Left lung (tissue), 10 donors: Measurements from ENCODE around the gene OAF. TPM values are rescaled to one million over a fixed set of nuclear protein-coding genes. Genes with fewer than 3 reads are reported as not detected.

Experiments
- ATAC-seq: fragments of 200-7000 bp; cut with Tn5 transposase; one replicate; pipeline ENCODE4 v1.9.1; 2020; ENCODE audit warnings: moderate library complexity
- DNase-seq, 4 donors: peaks; one replicate each; pipeline ENCODE4 v3.0.0-alpha.2; 2013 to 2020
- H3K27ac ChIP-seq, 2 donors: fragments of 200-600 bp; sonication (generic) in 1 of 2; one replicate each; pipeline versions ENCODE4 v1.5.0 to v1.8.0; 2020 to 2021
- H3K27me3 ChIP-seq, 2 donors: fragments of 200-600 bp; sonication (generic) in 1 of 2; one replicate each; pipeline versions ENCODE4 v1.5.0 to v1.8.0; 2020 to 2021
- H3K36me3 ChIP-seq, 2 donors: fragments of 200-600 bp; sonication (generic) in 1 of 2; one replicate each; pipeline versions ENCODE4 v1.5.0 to v1.8.0; 2020 to 2021
- H3K4me1 ChIP-seq, 2 donors: fragments of 200-600 bp; one replicate each; pipeline ENCODE4 v1.8.0; 2021
- H3K4me3 ChIP-seq, 2 donors: fragments of 200-600 bp; sonication (generic) in 1 of 2; one replicate each; pipeline versions ENCODE4 v1.5.0 to v1.8.0; 2020 to 2021; ENCODE audit warnings: mild to moderate bottlenecking in 1 of 2
- H3K9me3 ChIP-seq, 2 donors: fragments of 200-600 bp; sonication (generic) in 1 of 2; one replicate each; pipeline versions ENCODE4 v1.5.0 to v1.8.0; 2020 to 2021
- intact Hi-C, 2 donors: fragments of 100-400 bp; cut with DNase I; formaldehyde crosslinking; loops; one replicate each; pipeline versions ENCODE4 v1.11.2 to v1.14.2; 2022
- polyA plus RNA-seq, 6 donors: library from polyadenylated mRNA; unstranded; fragments of 120-200 nt; gene quantifications; one replicate each; pipeline ENCODE4 v1.2.1, GENCODE V29; 2013; ENCODE audit not compliant: insufficient read length in 6 of 6
- total RNA-seq, 2 donors: library from RNA; stranded (reverse); fragmentation: NEBNext Ultra II Directional; extraction: Animal tissue kit (Norgen Biotek cat#: 25700); gene quantifications; one replicate each; pipeline ENCODE4 v1.2.1, GENCODE V29; 2021
- TF ChIP-seq, protein P1 (sequence below), 2 donors: fragments of 200-600 bp; sonication (generic) in 1 of 2; IDR thresholded peaks; one replicate each; pipeline versions ENCODE4 v1.5.0 to v1.8.0; 2021; ENCODE audit warnings: antibody characterized with exemption in 2 of 2
- donor health status: DM: no; HTN: yes; CAD: no.
- donor health status: DM: no; HTN: no; CAD: no.

OAF gene
- total and polyA plus RNA-seq, 8 donors: 19.5 to 38.0 (median 28.0) TPM

DNA sequence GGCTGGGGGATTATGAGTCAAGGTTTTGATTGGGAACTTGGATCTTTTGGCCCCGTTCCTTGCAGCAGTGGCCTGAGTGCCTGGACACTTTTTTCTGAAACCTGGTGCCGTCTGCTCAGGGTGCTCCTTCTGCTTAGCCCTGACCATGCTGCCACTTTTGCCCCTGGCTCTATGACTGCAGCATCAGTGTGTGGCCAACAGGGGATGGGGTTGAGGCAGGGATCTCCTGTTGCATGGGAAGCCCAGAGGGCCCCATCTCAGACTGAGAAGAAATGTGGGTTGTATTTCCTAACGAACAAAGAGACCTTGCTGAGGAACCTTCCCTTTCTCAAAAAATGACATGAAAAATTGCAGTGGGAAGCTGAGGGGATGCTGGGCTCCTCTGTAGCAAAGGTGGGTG lies 47.8 kb downstream of the OAF start:
- Histone ChIP-seq H3K4me3 (no peak overlapping the region), H3K4me1 (no peaks in the 10 kb centered on the region), H3K27ac (no peak overlapping the region), H3K27me3 (peaks cover 7 to 57% of the 10 kb centered on the region in 2 donors), H3K36me3 (no peaks in the 10 kb centered on the region), H3K9me3 (no peaks in the 10 kb centered on the region)
- ATAC-seq: no peak
- no peak for DNase-seq
- TF ChIP-seq, protein P1, sequence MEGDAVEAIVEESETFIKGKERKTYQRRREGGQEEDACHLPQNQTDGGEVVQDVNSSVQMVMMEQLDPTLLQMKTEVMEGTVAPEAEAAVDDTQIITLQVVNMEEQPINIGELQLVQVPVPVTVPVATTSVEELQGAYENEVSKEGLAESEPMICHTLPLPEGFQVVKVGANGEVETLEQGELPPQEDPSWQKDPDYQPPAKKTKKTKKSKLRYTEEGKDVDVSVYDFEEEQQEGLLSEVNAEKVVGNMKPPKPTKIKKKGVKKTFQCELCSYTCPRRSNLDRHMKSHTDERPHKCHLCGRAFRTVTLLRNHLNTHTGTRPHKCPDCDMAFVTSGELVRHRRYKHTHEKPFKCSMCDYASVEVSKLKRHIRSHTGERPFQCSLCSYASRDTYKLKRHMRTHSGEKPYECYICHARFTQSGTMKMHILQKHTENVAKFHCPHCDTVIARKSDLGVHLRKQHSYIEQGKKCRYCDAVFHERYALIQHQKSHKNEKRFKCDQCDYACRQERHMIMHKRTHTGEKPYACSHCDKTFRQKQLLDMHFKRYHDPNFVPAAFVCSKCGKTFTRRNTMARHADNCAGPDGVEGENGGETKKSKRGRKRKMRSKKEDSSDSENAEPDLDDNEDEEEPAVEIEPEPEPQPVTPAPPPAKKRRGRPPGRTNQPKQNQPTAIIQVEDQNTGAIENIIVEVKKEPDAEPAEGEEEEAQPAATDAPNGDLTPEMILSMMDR (IDR thresholded peaks at IDR 0.05): no peak
- intact Hi-C loops: no loop called here

DNA sequence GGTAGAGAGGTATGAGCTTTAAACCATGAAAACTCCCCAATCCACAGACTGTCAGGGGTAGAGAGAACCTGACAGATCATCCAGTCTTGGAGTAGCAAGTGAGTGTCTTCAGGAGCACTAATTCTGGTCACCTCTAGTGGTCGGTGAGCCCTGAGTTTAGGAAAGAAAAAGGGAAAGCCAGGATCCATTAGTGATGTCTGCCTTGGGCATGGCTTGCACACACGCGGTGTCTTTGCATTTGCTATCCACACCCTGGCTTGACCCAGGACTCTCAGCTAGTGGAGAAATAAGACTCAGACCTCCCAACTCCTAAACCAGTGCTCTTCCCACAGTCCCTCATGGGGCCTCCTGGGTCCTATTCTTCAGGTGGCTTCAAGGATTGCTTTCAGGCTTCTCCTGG lies 48.4 kb downstream of the OAF start:
- TF ChIP-seq, protein P1 (IDR thresholded peaks at IDR 0.05): no peak
- Histone ChIP-seq H3K4me3 (no peak overlapping the region), H3K4me1 (no peaks in the 10 kb centered on the region), H3K36me3 (no peaks in the 10 kb centered on the region), H3K9me3 (no peaks in the 10 kb centered on the region), H3K27ac (no peak overlapping the region), H3K27me3 (peaks cover 7 to 51% of the 10 kb centered on the region in 2 donors)
- ATAC-seq (no peak), DNase-seq (no peak)
- intact Hi-C loops: no loop called here

DNA sequence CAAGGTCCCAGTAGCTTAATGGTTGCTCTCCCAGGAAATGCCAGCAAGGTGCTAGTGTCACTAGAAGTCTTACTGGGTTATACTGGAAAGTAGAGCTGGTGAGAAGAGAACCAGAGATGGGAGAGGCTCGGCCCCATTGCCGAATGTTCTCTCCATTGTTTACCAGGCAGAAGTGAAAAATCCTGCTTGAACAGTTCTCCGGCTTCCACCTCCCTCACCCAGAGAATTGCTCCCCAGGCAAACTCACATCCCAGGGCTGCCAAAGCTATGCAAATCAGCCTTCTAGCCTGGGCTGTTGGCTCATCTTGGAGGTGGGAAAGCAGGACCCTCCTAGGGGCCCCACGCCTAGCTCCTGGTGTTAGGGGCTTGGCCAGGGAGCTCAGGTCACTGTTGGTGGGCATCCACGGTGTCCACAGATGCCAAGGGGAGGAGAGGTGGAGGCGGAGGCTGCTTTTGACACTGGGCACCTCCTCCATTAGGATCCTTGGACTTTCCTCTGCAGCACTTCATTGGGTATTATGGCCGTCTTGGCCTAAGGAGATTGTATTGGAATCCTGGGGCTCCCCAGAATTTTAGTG lies 49.2 kb downstream of the OAF start:
- intact Hi-C loops: no loop called here
- no peaks in the 10 kb centered on the region for H3K4me1 ChIP-seq
- no peak for DNase-seq
- no peak for ATAC-seq
- TF ChIP-seq, protein P1 (IDR thresholded peaks at IDR 0.05): no peak
- no peak overlapping the region for H3K4me3 ChIP-seq
- no peak overlapping the region for H3K27ac ChIP-seq
- H3K36me3 ChIP-seq: no peaks in the 10 kb centered on the region
- H3K27me3 ChIP-seq: peaks cover 5 to 49% of the 10 kb centered on the region in 2 donors
- H3K9me3 ChIP-seq: no peaks in the 10 kb centered on the region

DNA sequence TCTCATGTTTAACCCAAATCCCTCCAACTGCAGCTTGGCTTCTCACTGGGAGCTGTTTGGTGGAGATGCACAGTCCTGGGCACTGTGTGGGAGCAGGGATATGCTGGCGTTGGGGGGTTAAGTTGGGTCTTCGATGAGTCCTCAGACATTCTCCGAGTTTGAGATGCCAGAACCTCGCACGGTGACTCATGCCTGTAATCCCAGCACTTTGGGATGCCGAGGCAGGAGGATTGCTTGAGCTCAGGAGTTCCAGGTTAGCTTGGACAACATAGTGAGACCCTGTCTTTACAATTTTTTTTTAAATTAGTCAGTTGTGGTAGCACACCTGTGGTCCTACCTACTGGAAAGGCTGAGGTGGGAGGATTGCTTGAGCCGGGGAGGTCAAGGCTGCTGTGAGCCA lies 49.8 kb downstream of the OAF start:
- TF ChIP-seq, protein P1 (IDR thresholded peaks at IDR 0.05): no peak
- no peaks in the 10 kb centered on the region for H3K9me3 ChIP-seq
- ATAC-seq (no peak), DNase-seq (no peak)
- no peaks in the 10 kb centered on the region for H3K36me3 ChIP-seq
- H3K27ac ChIP-seq: no peak overlapping the region
- H3K27me3 ChIP-seq: peaks cover 0 to 46% of the 10 kb centered on the region in 2 donors
- H3K4me1 ChIP-seq: no peaks in the 10 kb centered on the region
- H3K4me3 ChIP-seq: no peak overlapping the region
- intact Hi-C loops: no loop called here

DNA sequence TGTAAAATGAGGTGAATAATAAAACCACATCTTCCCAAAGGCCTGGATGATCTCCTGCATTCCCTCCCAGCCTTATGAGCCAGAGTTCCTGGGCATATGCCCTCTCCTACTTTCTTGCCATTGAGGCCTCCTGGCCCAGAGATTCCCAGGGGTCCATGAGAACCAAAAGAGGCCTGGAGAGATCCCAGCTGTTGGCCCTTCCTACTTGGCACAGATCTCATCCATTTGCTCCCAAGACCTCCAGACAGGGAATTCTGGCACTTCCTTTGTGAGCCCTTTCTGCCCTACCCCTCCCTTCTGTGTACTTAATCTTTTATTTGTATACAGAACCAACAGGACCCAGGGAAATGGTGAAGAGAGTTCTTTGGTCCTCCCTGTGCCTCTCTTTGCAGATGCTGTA lies 50.5 kb downstream of the OAF start:
- no peak overlapping the region for H3K27ac ChIP-seq
- intact Hi-C loops: no loop called here
- H3K36me3 ChIP-seq: no peaks in the 10 kb centered on the region
- H3K9me3 ChIP-seq: no peaks in the 10 kb centered on the region
- peaks cover 0 to 43% of the 10 kb centered on the region in 2 donors for H3K27me3 ChIP-seq
- TF ChIP-seq, protein P1 (IDR thresholded peaks at IDR 0.05): no peak
- DNase-seq: no peak
- no peak for ATAC-seq
- H3K4me3 ChIP-seq: no peak overlapping the region
- no peaks in the 10 kb centered on the region for H3K4me1 ChIP-seq
